ENCODE measurements around the gene IGF2R.
"Not testable (repeated sequence)": the region's sequence is repeated elsewhere in the genome, so short reads cannot be mapped to it uniquely, and the experiment has no call there.

Gene IGF2R

GRCh38 chr6:160071805-160072690, 103.2 kb downstream of the IGF2R start:
- DNase-seq (ENCODE audit: low read depth, low spot score) = no peak

GRCh38 chr6:160073272-160073671, 104.4 kb downstream of the IGF2R start:
- DNase-seq (ENCODE audit: low read depth, low spot score) = no peak

- no peak for DNase-seq (ENCODE audit: low read depth, low spot score)
These were observed 107.1 kb downstream of the IGF2R start for GRCh38 chr6:160076009-160076408.

GRCh38 chr6:160077024-160077423, 108.1 kb downstream of the IGF2R start:
- DNase-seq (ENCODE audit: low read depth, low spot score) = no peak

- no peak for DNase-seq (ENCODE audit: low read depth, low spot score)
These were observed 108.6 kb downstream of the IGF2R start for GRCh38 chr6:160077526-160077925.

- no peak for DNase-seq (ENCODE audit: low read depth, low spot score)
These were observed 110.2 kb downstream of the IGF2R start for GRCh38 chr6:160078883-160079685.

GRCh38 chr6:160079686-160080043, 110.8 kb downstream of the IGF2R start:
- DNase-seq (ENCODE audit: low read depth, low spot score) = no peak

- no peak for DNase-seq (ENCODE audit: low read depth, low spot score)
These were observed 111.2 kb downstream of the IGF2R start for GRCh38 chr6:160080097-160080496.

GRCh38 chr6:160081398-160081797, 112.5 kb downstream of the IGF2R start:
- no peak for DNase-seq (ENCODE audit: low read depth, low spot score)

GRCh38 chr6:160082627-160083026, 113.7 kb downstream of the IGF2R start:
- no peak for DNase-seq (ENCODE audit: low read depth, low spot score)

GRCh38 chr6:160084198-160084776, 115.4 kb downstream of the IGF2R start:
- no peak for DNase-seq (ENCODE audit: low read depth, low spot score)

- no peak for DNase-seq (ENCODE audit: low read depth, low spot score)
These were observed 116.3 kb downstream of the IGF2R start for GRCh38 chr6:160085226-160085625.

GRCh38 chr6:160085713-160086505, 117.0 kb downstream of the IGF2R start:
- no peak for DNase-seq (ENCODE audit: low read depth, low spot score)

- no peak for DNase-seq (ENCODE audit: low read depth, low spot score)
These were observed 117.9 kb downstream of the IGF2R start for GRCh38 chr6:160086754-160087153.

- no peak for DNase-seq (ENCODE audit: low read depth, low spot score)
These were observed 119.3 kb downstream of the IGF2R start for GRCh38 chr6:160088069-160088783.

GRCh38 chr6:160088784-160089533, 120.1 kb downstream of the IGF2R start:
- no peak for DNase-seq (ENCODE audit: low read depth, low spot score)

GRCh38 chr6:160089534-160089897, 120.6 kb downstream of the IGF2R start:
- DNase-seq (ENCODE audit: low read depth, low spot score) = no peak

- not testable (repeated sequence) for DNase-seq (ENCODE audit: low read depth, low spot score)
These were observed 121.8 kb downstream of the IGF2R start for GRCh38 chr6:160090442-160091239.

- not testable (repeated sequence) for DNase-seq (ENCODE audit: low read depth, low spot score)
These were observed 123.3 kb downstream of the IGF2R start for GRCh38 chr6:160092176-160092575.

All from activated CD4-positive, CD25-positive, alpha-beta regulatory T cell treated with anti-CD3 and anti-CD28 coated beads, Interleukin-2, amount 50 U/mL, for 16 hours (primary cell).